A673 (cell line): Measurements from ENCODE around the gene CFAP99.

Experiments used
- EZH2 ChIP-seq: fragments of 200-600 bp; sonication (generic); IDR thresholded peaks from 2 replicates; pipeline ENCODE4 v1.6.1; 2017; ENCODE audit warnings: borderline replicate concordance, low read depth, mild to moderate bottlenecking, mixed read lengths, antibody characterized with exemption, low read length; ENCODE audit not compliant: poor library complexity, severe bottlenecking
- TF ChIP-seq, protein P1 (sequence below): fragments of 300-800, 200-600 bp; sonication (generic); conservative IDR thresholded peaks from 2 replicates; pipeline ENCODE4 v1.5.1; 2017; ENCODE audit warnings: low read depth, mild to moderate bottlenecking, antibody characterized with exemption, low read length, moderate library complexity, mixed read lengths

DNA sequence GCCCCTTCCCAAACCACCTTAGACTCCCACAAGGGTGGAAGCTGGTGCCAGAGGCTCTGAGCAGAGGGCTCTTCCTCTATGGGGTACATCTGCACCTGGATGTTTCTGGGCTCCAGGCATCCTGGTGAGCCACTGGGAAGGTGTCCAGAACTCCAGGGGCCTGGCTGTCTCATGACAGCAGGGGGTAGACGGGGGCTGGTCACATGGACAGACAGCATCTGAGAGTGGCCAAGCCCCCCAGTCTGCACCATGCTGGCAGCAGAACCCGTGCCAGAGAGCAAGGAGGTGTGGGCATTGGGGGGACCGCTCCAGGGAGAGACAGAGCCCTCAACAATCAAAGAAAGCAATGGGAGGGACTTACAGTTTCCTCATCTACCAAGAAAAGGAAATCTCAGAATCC, 39.9 kb upstream of the CFAP99 start:
- TF ChIP-seq, protein P1, sequence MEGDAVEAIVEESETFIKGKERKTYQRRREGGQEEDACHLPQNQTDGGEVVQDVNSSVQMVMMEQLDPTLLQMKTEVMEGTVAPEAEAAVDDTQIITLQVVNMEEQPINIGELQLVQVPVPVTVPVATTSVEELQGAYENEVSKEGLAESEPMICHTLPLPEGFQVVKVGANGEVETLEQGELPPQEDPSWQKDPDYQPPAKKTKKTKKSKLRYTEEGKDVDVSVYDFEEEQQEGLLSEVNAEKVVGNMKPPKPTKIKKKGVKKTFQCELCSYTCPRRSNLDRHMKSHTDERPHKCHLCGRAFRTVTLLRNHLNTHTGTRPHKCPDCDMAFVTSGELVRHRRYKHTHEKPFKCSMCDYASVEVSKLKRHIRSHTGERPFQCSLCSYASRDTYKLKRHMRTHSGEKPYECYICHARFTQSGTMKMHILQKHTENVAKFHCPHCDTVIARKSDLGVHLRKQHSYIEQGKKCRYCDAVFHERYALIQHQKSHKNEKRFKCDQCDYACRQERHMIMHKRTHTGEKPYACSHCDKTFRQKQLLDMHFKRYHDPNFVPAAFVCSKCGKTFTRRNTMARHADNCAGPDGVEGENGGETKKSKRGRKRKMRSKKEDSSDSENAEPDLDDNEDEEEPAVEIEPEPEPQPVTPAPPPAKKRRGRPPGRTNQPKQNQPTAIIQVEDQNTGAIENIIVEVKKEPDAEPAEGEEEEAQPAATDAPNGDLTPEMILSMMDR: no peak
- no peak for TF ChIP-seq EZH2
